ENCODE measurements around the gene RFX3. TPM values are rescaled to one million over a fixed set of nuclear protein-coding genes. Genes with fewer than 3 reads are reported as not detected.

Gene RFX3
- total RNA-seq, 2 experiments from 2014 or later = 22.9 to 24.8 TPM

DNA sequence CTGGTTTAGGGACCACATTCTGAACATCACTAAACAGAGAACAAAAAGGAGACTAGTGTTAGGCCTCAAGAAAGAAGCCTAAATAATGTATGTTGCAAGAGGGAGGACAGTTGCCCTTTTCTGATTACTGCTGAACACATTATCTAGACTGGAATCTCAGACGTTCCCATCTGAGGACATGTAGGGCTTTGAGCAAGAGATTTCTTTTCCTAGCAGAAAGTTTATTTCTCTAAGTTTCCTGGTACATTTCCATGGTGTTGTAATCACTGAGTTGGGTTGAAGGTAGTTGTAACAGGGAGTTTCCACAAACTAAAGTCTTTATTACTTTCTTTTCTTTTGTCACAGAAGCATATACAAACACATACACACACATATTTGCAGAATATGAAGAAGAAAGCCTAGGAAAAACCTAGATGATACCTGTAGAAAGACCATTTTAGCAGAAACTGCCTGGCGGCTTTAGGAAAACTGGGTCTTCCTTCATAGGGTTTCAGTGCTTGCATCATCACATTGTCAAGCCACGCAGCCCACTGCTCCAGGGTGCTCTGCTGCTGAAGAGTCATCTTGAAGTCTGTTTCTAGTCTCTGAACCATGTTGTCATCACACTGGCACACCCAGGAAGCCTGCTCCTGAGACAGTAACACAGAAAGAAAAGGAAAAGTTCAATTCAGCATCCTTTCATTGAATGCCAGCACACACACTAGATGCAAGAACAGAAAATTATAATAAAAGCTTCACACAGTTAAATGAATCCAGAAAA is 269.1 kb downstream of the RFX3 start:
- H3K9me3 ChIP-seq (ENCODE audit: control insufficient read depth in 1 of 2, insufficient read depth in 1 of 2, low read length in 2 of 2) = no peaks in the 10 kb centered on the region
- intact Hi-C loops (cut with DNase I, micrococcal nuclease) = no loop called here
- H3K27me3 ChIP-seq (ENCODE audit: control insufficient read depth in 1 of 2, insufficient read depth in 2 of 2, low read length in 2 of 2) = no peaks in the 10 kb centered on the region
- peaks cover 26% of the 10 kb centered on the region for H3K36me3 ChIP-seq (ENCODE audit: insufficient read depth, low read length)
- ChIA-PET CTCF (no interaction called here), POLR2A (no interaction called here)
- no peak for ATAC-seq (ENCODE audit: poor library complexity)
- no peaks in the 10 kb centered on the region for H3K4me1 ChIP-seq (ENCODE audit: insufficient read depth, low read length)
- no peak overlapping the region for H3K4me3 ChIP-seq (ENCODE audit: low read length)
- H3K36me3 Mint-ChIP-seq (ENCODE audit: low read depth) = peaks cover 82% of the 10 kb centered on the region
- DNase-seq = no peak
- H3K27ac ChIP-seq (ENCODE audit: low read depth in 1 of 2, low read length in 2 of 2) = no peak overlapping the region
- no peaks in the 10 kb centered on the region for H3K4me1 Mint-ChIP-seq (ENCODE audit: low read depth)
- TF ChIP-seq, protein P1, sequence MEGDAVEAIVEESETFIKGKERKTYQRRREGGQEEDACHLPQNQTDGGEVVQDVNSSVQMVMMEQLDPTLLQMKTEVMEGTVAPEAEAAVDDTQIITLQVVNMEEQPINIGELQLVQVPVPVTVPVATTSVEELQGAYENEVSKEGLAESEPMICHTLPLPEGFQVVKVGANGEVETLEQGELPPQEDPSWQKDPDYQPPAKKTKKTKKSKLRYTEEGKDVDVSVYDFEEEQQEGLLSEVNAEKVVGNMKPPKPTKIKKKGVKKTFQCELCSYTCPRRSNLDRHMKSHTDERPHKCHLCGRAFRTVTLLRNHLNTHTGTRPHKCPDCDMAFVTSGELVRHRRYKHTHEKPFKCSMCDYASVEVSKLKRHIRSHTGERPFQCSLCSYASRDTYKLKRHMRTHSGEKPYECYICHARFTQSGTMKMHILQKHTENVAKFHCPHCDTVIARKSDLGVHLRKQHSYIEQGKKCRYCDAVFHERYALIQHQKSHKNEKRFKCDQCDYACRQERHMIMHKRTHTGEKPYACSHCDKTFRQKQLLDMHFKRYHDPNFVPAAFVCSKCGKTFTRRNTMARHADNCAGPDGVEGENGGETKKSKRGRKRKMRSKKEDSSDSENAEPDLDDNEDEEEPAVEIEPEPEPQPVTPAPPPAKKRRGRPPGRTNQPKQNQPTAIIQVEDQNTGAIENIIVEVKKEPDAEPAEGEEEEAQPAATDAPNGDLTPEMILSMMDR (IDR thresholded peaks at IDR 0.05) = no peak
- no peaks in the 10 kb centered on the region for H3K9me3 Mint-ChIP-seq
- H3K27ac Mint-ChIP-seq = no peak overlapping the region
- no peak overlapping the region for H3K4me3 Mint-ChIP-seq
- no peaks in the 10 kb centered on the region for H3K27me3 Mint-ChIP-seq

DNA sequence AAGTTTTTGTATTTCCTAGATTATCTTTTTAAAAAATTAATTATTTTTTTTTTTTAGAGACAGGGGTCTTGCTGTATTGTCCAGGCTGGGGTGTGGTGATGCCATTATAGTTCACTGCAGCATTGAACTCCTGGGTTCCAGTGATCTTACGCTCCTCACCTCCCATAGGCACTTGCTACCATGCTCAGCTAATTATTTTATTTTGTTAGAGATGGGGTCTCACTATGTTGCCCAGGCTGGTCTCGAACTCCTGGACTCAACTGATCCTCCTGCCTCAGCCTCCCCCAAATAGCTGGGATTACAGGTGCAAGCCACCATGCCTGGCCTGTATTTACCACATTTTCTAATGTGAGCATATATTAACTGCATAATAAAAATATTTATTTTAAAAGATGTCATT is 274.5 kb downstream of the RFX3 start:
- no peak for ATAC-seq (ENCODE audit: poor library complexity)
- H3K27me3 ChIP-seq (ENCODE audit: control insufficient read depth in 1 of 2, insufficient read depth in 2 of 2, low read length in 2 of 2) = no peaks in the 10 kb centered on the region
- no peaks in the 10 kb centered on the region for H3K4me1 ChIP-seq (ENCODE audit: insufficient read depth, low read length)
- POLR2A ChIA-PET = no interaction called here
- intact Hi-C loops (cut with DNase I, micrococcal nuclease) = no loop called here
- H3K36me3 Mint-ChIP-seq (ENCODE audit: low read depth) = peaks cover 82% of the 10 kb centered on the region
- no peak for DNase-seq
- CTCF ChIA-PET = no interaction called here
- H3K4me3 Mint-ChIP-seq = no peak overlapping the region
- no peaks in the 10 kb centered on the region for H3K9me3 Mint-ChIP-seq
- peaks cover 26% of the 10 kb centered on the region for H3K36me3 ChIP-seq (ENCODE audit: insufficient read depth, low read length)
- H3K4me1 Mint-ChIP-seq (ENCODE audit: low read depth) = no peaks in the 10 kb centered on the region
- no peaks in the 10 kb centered on the region for H3K27me3 Mint-ChIP-seq
- TF ChIP-seq, protein P1 (IDR thresholded peaks at IDR 0.05) = no peak
- no peaks in the 10 kb centered on the region for H3K9me3 ChIP-seq (ENCODE audit: control insufficient read depth in 1 of 2, insufficient read depth in 1 of 2, low read length in 2 of 2)
- no peak overlapping the region for H3K27ac ChIP-seq (ENCODE audit: low read depth in 1 of 2, low read length in 2 of 2)
- no peak overlapping the region for H3K4me3 ChIP-seq (ENCODE audit: low read length)
- H3K27ac Mint-ChIP-seq = no peak overlapping the region

DNA sequence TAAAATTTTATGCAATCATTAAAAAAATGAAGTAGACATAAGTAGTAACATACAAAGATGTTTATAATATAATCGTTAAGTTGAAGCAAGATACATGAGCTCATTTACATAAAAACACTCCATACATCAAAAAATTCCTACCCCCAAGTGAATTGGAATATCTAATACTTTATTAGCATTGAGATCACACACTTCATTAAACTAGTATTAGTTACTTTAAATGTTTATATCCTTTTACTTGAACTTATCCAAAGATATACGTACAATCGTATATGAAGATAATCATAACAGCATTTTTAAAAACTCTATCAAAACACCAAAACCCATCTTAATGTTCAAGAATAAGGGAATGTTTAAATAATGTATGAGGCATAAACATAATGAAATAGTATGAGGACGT is 275.1 kb downstream of the RFX3 start:
- DNase-seq (no peak), ATAC-seq (ENCODE audit: poor library complexity) (no peak)
- Histone ChIP-seq H3K9me3 (ENCODE audit: control insufficient read depth in 1 of 2, insufficient read depth in 1 of 2, low read length in 2 of 2) (no peaks in the 10 kb centered on the region), H3K4me1 (ENCODE audit: insufficient read depth, low read length) (no peaks in the 10 kb centered on the region), H3K36me3 (ENCODE audit: insufficient read depth, low read length) (peaks cover 26% of the 10 kb centered on the region), H3K4me3 (ENCODE audit: low read length) (no peak overlapping the region), H3K27ac (ENCODE audit: low read depth in 1 of 2, low read length in 2 of 2) (no peak overlapping the region), H3K27me3 (ENCODE audit: control insufficient read depth in 1 of 2, insufficient read depth in 2 of 2, low read length in 2 of 2) (no peaks in the 10 kb centered on the region)
- ChIA-PET CTCF (no interaction called here), POLR2A (no interaction called here)
- H3K4me3 Mint-ChIP-seq = no peak overlapping the region
- intact Hi-C loops (cut with DNase I, micrococcal nuclease) = no loop called here
- H3K4me1 Mint-ChIP-seq (ENCODE audit: low read depth) = no peaks in the 10 kb centered on the region
- H3K27ac Mint-ChIP-seq = no peak overlapping the region
- peaks cover 82% of the 10 kb centered on the region for H3K36me3 Mint-ChIP-seq (ENCODE audit: low read depth)
- TF ChIP-seq, protein P1 (IDR thresholded peaks at IDR 0.05) = no peak
- H3K9me3 Mint-ChIP-seq = no peaks in the 10 kb centered on the region
- H3K27me3 Mint-ChIP-seq = no peaks in the 10 kb centered on the region
